SJCRH30 (cell line): Measurements from ENCODE around the gene KCNJ18. TPM values are rescaled to one million over a fixed set of nuclear protein-coding genes. Genes with fewer than 3 reads are reported as not detected.
A peak's percentile ranks its signal among the peaks of the same experiment; 100 is the strongest.
"Not testable (repeated sequence)": the region's sequence is repeated elsewhere in the genome, so short reads cannot be mapped to it uniquely, and the experiment has no call there.

ENCODE experiments used
- DNase-seq, 2 experiments: peaks; one replicate each; pipeline ENCODE4 v3.0.0-alpha.2; 2015 to 2020
- H3K27ac ChIP-seq: fragments of 250-450 bp; sonication (Bioruptor Pico); 2 replicates; pipeline ENCODE4 v1.5.1; 2020; ENCODE audit warnings: mild to moderate bottlenecking, moderate library complexity
- H3K27me3 ChIP-seq: fragments of 250-450 bp; sonication (Bioruptor Pico); 2 replicates; pipeline ENCODE4 v1.5.1; 2020; ENCODE audit warnings: mild to moderate bottlenecking, moderate library complexity
- H3K36me3 ChIP-seq: fragments of 250-450 bp; sonication (Bioruptor Pico); 2 replicates; pipeline ENCODE4 v1.5.1; 2020; ENCODE audit warnings: mild to moderate bottlenecking, moderate library complexity
- H3K4me1 ChIP-seq: fragments of 250-450 bp; sonication (Bioruptor Pico); 2 replicates; pipeline ENCODE4 v1.5.1; 2020; ENCODE audit warnings: mild to moderate bottlenecking, moderate library complexity
- H3K4me3 ChIP-seq: fragments of 250-450 bp; sonication (Bioruptor Pico); 2 replicates; pipeline ENCODE4 v1.5.1; 2020; ENCODE audit warnings: mild to moderate bottlenecking, moderate library complexity
- H3K9me3 ChIP-seq: fragments of 250-450 bp; sonication (Bioruptor Pico); replicated peaks from 2 replicates; pipeline ENCODE4 v1.5.1; 2020; ENCODE audit warnings: mild to moderate bottlenecking, moderate library complexity
- total RNA-seq: library from RNA; depleted of rRNA; stranded (reverse); fragments of >200 nt; shearing (Covaris generic); gene quantifications from 2 replicates; pipeline ENCODE4 v1.2.3, GENCODE V29; 2014

The KCNJ18 gene
- total RNA-seq, 1 experiment from 2014 or later = not detected

GRCh38 chr17:21667413-21668117 lies 24.8 kb upstream of the KCNJ18 start:
- not testable (repeated sequence) for H3K36me3 ChIP-seq, DNase-seq, H3K27ac ChIP-seq, H3K4me3 ChIP-seq, H3K4me1 ChIP-seq, H3K9me3 ChIP-seq
- H3K27me3 ChIP-seq = peaks cover 37% of the 10 kb centered on the region

- not testable (repeated sequence) for H3K4me3 ChIP-seq, H3K27ac ChIP-seq, H3K9me3 ChIP-seq, H3K36me3 ChIP-seq, H3K4me1 ChIP-seq, DNase-seq
- peaks cover 40% of the 10 kb centered on the region for H3K27me3 ChIP-seq
Observed at GRCh38 chr17:21668118-21668488, 24.2 kb upstream of the KCNJ18 start.

GRCh38 chr17:21668746-21669508 lies 23.4 kb upstream of the KCNJ18 start:
- not testable (repeated sequence) for H3K27ac ChIP-seq, H3K9me3 ChIP-seq, DNase-seq, H3K4me3 ChIP-seq, H3K36me3 ChIP-seq, H3K4me1 ChIP-seq
- H3K27me3 ChIP-seq = peaks cover 46% of the 10 kb centered on the region

GRCh38 chr17:21669616-21670360 lies 22.5 kb upstream of the KCNJ18 start:
- not testable (repeated sequence) for H3K36me3 ChIP-seq, H3K9me3 ChIP-seq, H3K27ac ChIP-seq, H3K4me1 ChIP-seq, H3K4me3 ChIP-seq
- peak in 1 of 2 experiments; percentile 16 for DNase-seq
- H3K27me3 ChIP-seq = peaks cover 51% of the 10 kb centered on the region

- not testable (repeated sequence) for H3K4me3 ChIP-seq, H3K4me1 ChIP-seq, H3K9me3 ChIP-seq, DNase-seq, H3K36me3 ChIP-seq, H3K27ac ChIP-seq
- H3K27me3 ChIP-seq = peaks cover 55% of the 10 kb centered on the region
Observed at GRCh38 chr17:21670361-21671155, 21.8 kb upstream of the KCNJ18 start.

- DNase-seq, H3K4me3 ChIP-seq, H3K4me1 ChIP-seq, H3K36me3 ChIP-seq, H3K27ac ChIP-seq, H3K9me3 ChIP-seq: not testable (repeated sequence)
- peaks cover 57% of the 10 kb centered on the region for H3K27me3 ChIP-seq
Observed at GRCh38 chr17:21671437-21671836, 20.9 kb upstream of the KCNJ18 start.

GRCh38 chr17:21671871-21672270 lies 20.5 kb upstream of the KCNJ18 start:
- H3K4me1 ChIP-seq, H3K4me3 ChIP-seq, H3K27ac ChIP-seq, H3K36me3 ChIP-seq, H3K9me3 ChIP-seq, DNase-seq: not testable (repeated sequence)
- peaks cover 58% of the 10 kb centered on the region for H3K27me3 ChIP-seq

GRCh38 chr17:21673451-21674241 lies 18.7 kb upstream of the KCNJ18 start:
- not testable (repeated sequence) for H3K4me3 ChIP-seq, H3K9me3 ChIP-seq, DNase-seq

GRCh38 chr17:21674242-21674731 lies 18.0 kb upstream of the KCNJ18 start:
- no peak overlapping the region for H3K4me3 ChIP-seq
- no peak for DNase-seq
- H3K36me3 ChIP-seq = no peaks in the 10 kb centered on the region
- peaks cover 58% of the 10 kb centered on the region for H3K27me3 ChIP-seq
- H3K9me3 ChIP-seq = no peaks in the 10 kb centered on the region
- H3K4me1 ChIP-seq = no peaks in the 10 kb centered on the region
- no peak overlapping the region for H3K27ac ChIP-seq

More at GRCh38 chr17:21673451-21674241, 18.7 kb upstream of the KCNJ18 start:
- not testable (repeated sequence) for H3K36me3 ChIP-seq, H3K27ac ChIP-seq, H3K4me1 ChIP-seq
- H3K27me3 ChIP-seq = peaks cover 56% of the 10 kb centered on the region

GRCh38 chr17:21674891-21675738 lies 17.2 kb upstream of the KCNJ18 start:
- H3K4me3 ChIP-seq, H3K36me3 ChIP-seq, H3K9me3 ChIP-seq, DNase-seq, H3K27ac ChIP-seq, H3K4me1 ChIP-seq: not testable (repeated sequence)
- peaks cover 56% of the 10 kb centered on the region for H3K27me3 ChIP-seq

GRCh38 chr17:21675739-21676130 lies 16.6 kb upstream of the KCNJ18 start:
- H3K4me1 ChIP-seq, H3K36me3 ChIP-seq, H3K9me3 ChIP-seq, H3K27ac ChIP-seq, H3K4me3 ChIP-seq, DNase-seq: not testable (repeated sequence)
- H3K27me3 ChIP-seq = peaks cover 54% of the 10 kb centered on the region

GRCh38 chr17:21676281-21677111 lies 15.8 kb upstream of the KCNJ18 start:
- Histone ChIP-seq H3K27me3 (peaks cover 49% of the 10 kb centered on the region), H3K36me3 (no peaks in the 10 kb centered on the region), H3K9me3 (no peaks in the 10 kb centered on the region), H3K4me3 (no peak overlapping the region), H3K27ac (no peak overlapping the region), H3K4me1 (no peaks in the 10 kb centered on the region)
- DNase-seq = peak; percentile 58 to 61
